ENCODE measurements around the gene CD58.

GRCh38 chr1:116532671-116533428, 38.0 kb downstream of the CD58 start:
- TF ChIP-seq, protein P1, sequence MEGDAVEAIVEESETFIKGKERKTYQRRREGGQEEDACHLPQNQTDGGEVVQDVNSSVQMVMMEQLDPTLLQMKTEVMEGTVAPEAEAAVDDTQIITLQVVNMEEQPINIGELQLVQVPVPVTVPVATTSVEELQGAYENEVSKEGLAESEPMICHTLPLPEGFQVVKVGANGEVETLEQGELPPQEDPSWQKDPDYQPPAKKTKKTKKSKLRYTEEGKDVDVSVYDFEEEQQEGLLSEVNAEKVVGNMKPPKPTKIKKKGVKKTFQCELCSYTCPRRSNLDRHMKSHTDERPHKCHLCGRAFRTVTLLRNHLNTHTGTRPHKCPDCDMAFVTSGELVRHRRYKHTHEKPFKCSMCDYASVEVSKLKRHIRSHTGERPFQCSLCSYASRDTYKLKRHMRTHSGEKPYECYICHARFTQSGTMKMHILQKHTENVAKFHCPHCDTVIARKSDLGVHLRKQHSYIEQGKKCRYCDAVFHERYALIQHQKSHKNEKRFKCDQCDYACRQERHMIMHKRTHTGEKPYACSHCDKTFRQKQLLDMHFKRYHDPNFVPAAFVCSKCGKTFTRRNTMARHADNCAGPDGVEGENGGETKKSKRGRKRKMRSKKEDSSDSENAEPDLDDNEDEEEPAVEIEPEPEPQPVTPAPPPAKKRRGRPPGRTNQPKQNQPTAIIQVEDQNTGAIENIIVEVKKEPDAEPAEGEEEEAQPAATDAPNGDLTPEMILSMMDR (optimal IDR thresholded peaks at IDR 0.05 in 1 of 3, IDR thresholded peaks at IDR 0.05 in 1 of 3, conservative IDR thresholded peaks at IDR 0.05 in 1 of 3; ENCODE audit: extremely low read depth in 1 of 3, insufficient read depth in 2 of 3, low read length in 3 of 3): no peak
- no peak for TF ChIP-seq EZH2 (IDR thresholded peaks at IDR 0.05; ENCODE audit: low read length)

Measured in keratinocyte (primary cell).